Measurements from ENCODE around the gene MRPL53. TPM values are rescaled to one million over a fixed set of nuclear protein-coding genes. Genes with fewer than 3 reads are reported as not detected.

The MRPL53 gene
- total RNA-seq, 2 donors from 2014 or later, result 20.1 to 88.2 TPM

- Histone ChIP-seq H3K9me3 (no peaks in the 10 kb centered on the region), H3K27ac (no peak overlapping the region), H3K27me3 (peaks cover 0 to 5% of the 10 kb centered on the region in 2 donors), H3K36me3 (replicated peaks in 1 of 2; ENCODE audit: insufficient read depth in 1 of 2, low read depth in 2 of 2) (no peaks in the 10 kb centered on the region), H3K4me1 (peaks cover 69% of the 10 kb centered on the region), H3K4me3 (no peak overlapping the region)
- WGBS, 2 donors, result 75 to 86% methylated on average over 18 of the region's 18 CpGs
- ATAC-seq (no peak), DNase-seq (no peak)
- TF ChIP-seq POLR2A (IDR thresholded peaks at IDR 0.05) (no peak), CTCF (IDR thresholded peaks at IDR 0.05) (no peak)
- intact Hi-C loops (cut with DNase I), result no loop called here
These were observed 29.0 kb upstream of the MRPL53 start for GRCh38 chr2:74501335-74502071.

GRCh38 chr2:74500578-74500946, 28.1 kb upstream of the MRPL53 start:
- peaks cover 60% of the 10 kb centered on the region for H3K4me1 ChIP-seq

GRCh38 chr2:74499940-74500577, 27.6 kb upstream of the MRPL53 start:
- Histone ChIP-seq H3K9me3 (no peaks in the 10 kb centered on the region), H3K27ac (no peak overlapping the region), H3K4me3 (no peak overlapping the region), H3K27me3 (peaks cover 0 to 5% of the 10 kb centered on the region in 2 donors), H3K4me1 (peaks cover 55% of the 10 kb centered on the region), H3K36me3 (replicated peaks in 1 of 2; ENCODE audit: insufficient read depth in 1 of 2, low read depth in 2 of 2) (no peaks in the 10 kb centered on the region)
- WGBS, 2 donors, result 66 to 73% methylated on average over 13 to 15 of the region's 15 CpGs
- ATAC-seq (no peak), DNase-seq (no peak)
- TF ChIP-seq CTCF (IDR thresholded peaks at IDR 0.05) (no peak), POLR2A (IDR thresholded peaks at IDR 0.05) (no peak)
- intact Hi-C loops (cut with DNase I), result no loop called here

More at GRCh38 chr2:74500578-74500946, 28.1 kb upstream of the MRPL53 start:
- no peak overlapping the region for H3K27ac ChIP-seq
- DNase-seq (no peak), ATAC-seq (no peak)
- no peaks in the 10 kb centered on the region for H3K9me3 ChIP-seq
- H3K36me3 ChIP-seq (replicated peaks in 1 of 2; ENCODE audit: insufficient read depth in 1 of 2, low read depth in 2 of 2), result no peaks in the 10 kb centered on the region
- intact Hi-C loops (cut with DNase I), result no loop called here
- TF ChIP-seq POLR2A (IDR thresholded peaks at IDR 0.05) (no peak), CTCF (IDR thresholded peaks at IDR 0.05) (no peak)
- H3K27me3 ChIP-seq, result peaks cover 0 to 5% of the 10 kb centered on the region in 2 donors
- no peak overlapping the region for H3K4me3 ChIP-seq

- Histone ChIP-seq H3K4me1 (peaks cover 52% of the 10 kb centered on the region), H3K27me3 (peaks cover 0 to 5% of the 10 kb centered on the region in 2 donors), H3K9me3 (no peaks in the 10 kb centered on the region), H3K4me3 (no peak within 1 kb of the TSS), H3K27ac (no peak within 1 kb of the TSS), H3K36me3 (replicated peaks in 1 of 2; ENCODE audit: insufficient read depth in 1 of 2, low read depth in 2 of 2) (no peaks in the 10 kb centered on the region)
- intact Hi-C loops (cut with DNase I), result no loop called here
- DNase-seq (no peak), ATAC-seq (no peak)
- 19 to 27% methylated on average over 3 to 54 of the region's 65 CpGs for WGBS, 2 donors
- no peak for TF ChIP-seq CTCF (IDR thresholded peaks at IDR 0.05)
- no peak for TF ChIP-seq POLR2A (IDR thresholded peaks at IDR 0.05)
These were observed 26.9 kb upstream of the MRPL53 start, which contains the start of gene LBX2 for GRCh38 chr2:74499267-74499939. Gene LBX2 (minus strand): TSS chr2:74499603. CDS start chr2:74499537, 66 bp downstream.

Data from body of pancreas (tissue), 4 donors.